GM21825 (cell line): ENCODE data around the gene FAM174A.
A peak's percentile ranks its signal among the peaks of the same experiment; 100 is the strongest.

Source experiments
- ATAC-seq: cut with Tn5 transposase; IDR thresholded peaks from one replicate; pipeline ENCODE4 v1.9.1; 2021; ENCODE audit warnings: mild to moderate bottlenecking, moderate library complexity; ENCODE audit not compliant: unreplicated experiment

Gene FAM174A

GRCh38 chr5:100535060-100536005 is at the start of gene FAM174A:
Gene FAM174A (plus strand): TSS chr5:100535374. CDS start chr5:100535531, 157 bp downstream.
- ATAC-seq, result peak; percentile 98

- no peak for ATAC-seq
Observed at GRCh38 chr5:100493996-100494395, 41.2 kb upstream of the FAM174A start.

- ATAC-seq, result no peak
Observed at GRCh38 chr5:100496296-100496695, 38.9 kb upstream of the FAM174A start.

GRCh38 chr5:100502684-100503083 is 32.5 kb upstream of the FAM174A start:
- ATAC-seq, result no peak

GRCh38 chr5:100505984-100506670 is 29.0 kb upstream of the FAM174A start:
- no peak for ATAC-seq

- peak; percentile 47 for ATAC-seq
Observed at GRCh38 chr5:100516285-100516684, 18.9 kb upstream of the FAM174A start.

- ATAC-seq, result no peak
Observed at GRCh38 chr5:100517301-100517974, 17.7 kb upstream of the FAM174A start.

GRCh38 chr5:100518377-100518776 is 16.8 kb upstream of the FAM174A start:
- no peak for ATAC-seq

GRCh38 chr5:100519075-100519474 is 16.1 kb upstream of the FAM174A start:
- no peak for ATAC-seq

GRCh38 chr5:100520348-100520747 is 14.8 kb upstream of the FAM174A start:
- no peak for ATAC-seq

- no peak for ATAC-seq
Observed at GRCh38 chr5:100537946-100538345, 2.8 kb downstream of the FAM174A start.

- ATAC-seq, result no peak
Observed at GRCh38 chr5:100539519-100539918, 4.3 kb downstream of the FAM174A start.

GRCh38 chr5:100542086-100542485 is 6.9 kb downstream of the FAM174A start:
- ATAC-seq, result no peak

- ATAC-seq, result no peak
Observed at GRCh38 chr5:100546001-100546400, 10.8 kb downstream of the FAM174A start.

- ATAC-seq, result peak; percentile 94
Observed at GRCh38 chr5:100550531-100551051, 15.4 kb downstream of the FAM174A start.

- ATAC-seq, result no peak
Observed at GRCh38 chr5:100551183-100551582, 16.0 kb downstream of the FAM174A start.

- ATAC-seq, result no peak
Observed at GRCh38 chr5:100553209-100553608, 18.0 kb downstream of the FAM174A start.

- ATAC-seq, result no peak
Observed at GRCh38 chr5:100560860-100561259, 25.7 kb downstream of the FAM174A start.

GRCh38 chr5:100562821-100563220 is 27.6 kb downstream of the FAM174A start:
- ATAC-seq, result no peak

GRCh38 chr5:100566382-100567141 is 31.4 kb downstream of the FAM174A start:
- no peak for ATAC-seq
